Measurements from ENCODE around the gene ABCB11.
A peak's percentile ranks its signal among the peaks of the same experiment; 100 is the strongest.
"Not testable (repeated sequence)": the region's sequence is repeated elsewhere in the genome, so short reads cannot be mapped to it uniquely, and the experiment has no call there.

Gene ABCB11

DNA sequence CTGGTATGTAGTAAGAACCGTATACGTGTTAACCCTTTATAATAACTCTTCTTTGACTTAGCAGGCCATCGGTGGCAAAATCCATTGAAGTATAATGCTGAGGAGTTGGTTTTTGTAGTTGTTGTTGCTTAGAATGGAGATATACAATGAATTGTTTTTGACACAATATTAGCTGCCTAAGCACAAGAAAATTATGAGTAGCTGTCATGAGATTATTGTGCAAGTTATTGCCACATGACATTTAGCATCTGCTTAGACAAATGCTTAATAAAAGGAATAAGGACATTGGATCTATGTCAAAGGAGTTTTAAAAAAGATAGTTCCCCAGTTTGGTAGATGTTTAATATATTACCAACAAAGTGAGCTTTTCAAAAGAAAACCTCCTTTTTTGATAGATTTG, 59.9 kb downstream of the ABCB11 start:
- DNase-seq (ENCODE audit: low spot score), result no peak

- DNase-seq (ENCODE audit: low spot score), result no peak
These were observed 60.4 kb downstream of the ABCB11 start for GRCh38 chr2:168970711-168971233.

DNA sequence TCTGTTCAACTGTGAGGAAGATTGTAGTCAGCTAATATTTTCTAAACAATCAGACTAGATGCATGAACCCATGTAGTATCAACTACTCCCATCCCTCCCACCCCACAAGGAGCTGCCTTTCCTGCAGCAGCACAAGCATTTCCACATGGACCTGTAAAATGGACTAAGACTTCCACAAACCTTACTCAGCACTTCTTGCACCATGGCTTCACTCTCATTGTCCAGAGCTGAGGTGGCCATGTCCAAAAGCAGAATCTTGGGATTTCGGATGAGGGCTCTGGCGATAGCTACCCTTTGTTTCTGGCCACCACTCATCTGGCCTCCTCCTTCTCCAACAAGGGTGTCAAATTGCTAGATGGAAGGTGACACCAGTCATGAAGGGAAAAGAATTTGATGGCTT, 61.3 kb downstream of the ABCB11 start:
- DNase-seq (ENCODE audit: low spot score), result no peak

- no peak for DNase-seq (ENCODE audit: low spot score)
These were observed 62.8 kb downstream of the ABCB11 start for GRCh38 chr2:168968342-168968741.

GRCh38 chr2:168964251-168964807, 66.8 kb downstream of the ABCB11 start:
- DNase-seq (ENCODE audit: low spot score), result no peak

DNA sequence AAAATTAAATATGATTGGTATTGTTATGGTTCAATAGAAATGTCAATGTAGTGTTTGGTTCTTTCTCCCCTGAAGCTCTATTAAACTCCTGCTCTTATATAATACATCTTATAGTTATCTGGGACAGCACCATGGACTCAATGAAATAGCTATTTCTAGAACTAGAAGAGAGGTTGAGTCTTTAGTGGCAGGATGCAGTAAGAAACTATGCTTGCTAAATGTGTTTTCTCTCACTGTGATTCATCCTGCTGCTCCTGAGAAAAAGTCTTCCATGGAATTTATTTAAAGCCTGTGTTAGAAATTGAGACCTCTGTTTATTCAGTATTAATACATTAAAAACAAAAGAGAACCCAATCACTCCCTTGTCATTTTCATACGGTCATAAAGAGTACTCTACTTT, 68.5 kb downstream of the ABCB11 start:
- DNase-seq (ENCODE audit: low spot score), result no peak

DNA sequence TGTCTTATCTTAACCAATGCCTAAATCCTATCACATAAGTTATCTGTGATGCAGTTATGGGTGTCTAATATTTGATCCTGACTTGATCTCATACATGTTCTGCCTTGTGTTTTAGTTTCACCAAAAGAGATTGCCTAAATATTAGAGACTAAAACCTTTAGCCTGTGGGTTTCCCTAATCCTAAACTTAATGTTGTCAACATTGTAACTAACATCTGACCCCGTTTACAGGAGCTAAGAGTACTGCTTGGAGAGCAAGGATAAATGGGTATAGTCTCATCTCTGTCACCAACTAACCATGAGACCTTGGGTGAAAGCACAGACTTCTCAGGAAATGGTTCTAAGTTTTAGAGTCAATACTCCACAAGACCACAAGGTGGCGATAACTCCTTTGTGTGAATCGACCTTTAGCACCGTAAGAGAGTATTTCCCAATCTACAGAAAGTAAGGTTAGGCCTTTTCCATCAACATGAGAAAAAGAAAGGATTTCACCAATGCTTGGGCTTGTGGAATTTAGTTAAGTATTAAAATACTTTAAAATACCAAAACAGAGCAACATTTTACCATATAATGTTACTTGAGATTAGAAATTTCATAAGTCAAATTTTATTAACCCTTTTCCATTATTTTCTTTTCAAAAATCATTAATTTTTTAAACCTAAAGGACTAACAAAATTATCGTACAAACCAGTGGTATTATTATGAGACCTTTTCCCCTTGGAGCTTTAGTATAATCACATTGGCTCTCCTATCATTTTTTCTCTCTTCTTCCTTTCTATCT, 69.5 kb downstream of the ABCB11 start:
- DNase-seq (ENCODE audit: low spot score), result peak; percentile 68

DNA sequence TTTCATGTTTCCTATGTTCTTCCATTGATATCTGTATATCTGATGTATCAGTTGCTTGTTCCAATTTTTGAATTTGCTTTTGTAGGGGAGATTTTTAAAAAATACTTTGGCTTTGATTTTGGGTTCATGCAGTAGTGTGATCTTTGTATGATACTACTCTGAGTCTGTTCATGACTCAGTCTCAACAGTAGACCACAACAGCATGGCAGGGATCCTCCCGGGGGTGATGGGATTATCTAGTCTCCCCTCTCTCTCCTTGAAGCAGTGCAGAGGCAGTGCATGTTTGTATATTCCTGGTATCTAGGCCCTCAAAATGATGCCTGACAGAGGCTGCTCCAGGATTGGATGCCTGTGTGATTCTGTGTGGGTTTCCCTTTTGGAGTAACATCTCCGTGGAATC, 74.7 kb downstream of the ABCB11 start:
- DNase-seq (ENCODE audit: low spot score), result no peak

- no peak for DNase-seq (ENCODE audit: low spot score)
These were observed 75.8 kb downstream of the ABCB11 start for GRCh38 chr2:168955321-168955720.

DNA sequence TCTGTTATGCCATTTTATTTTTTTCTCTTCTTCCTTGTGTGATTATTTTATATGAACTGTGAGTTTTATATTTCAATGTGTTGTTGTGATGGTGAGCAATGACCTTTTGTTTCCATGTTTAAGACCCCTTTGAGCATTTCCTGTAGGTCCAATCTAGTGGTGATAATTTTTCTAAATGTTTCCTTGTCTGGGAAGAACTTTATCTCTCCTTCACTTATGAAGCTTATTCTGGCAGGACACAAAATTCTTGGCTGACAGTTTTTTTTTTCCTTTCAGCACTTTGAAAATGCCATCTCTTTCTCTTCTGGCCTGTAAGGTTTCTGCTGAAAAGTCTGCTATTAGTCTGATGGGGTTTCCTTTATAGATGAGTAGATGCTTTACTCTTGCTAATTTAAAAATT, 76.9 kb downstream of the ABCB11 start:
- no peak for DNase-seq (ENCODE audit: low spot score)

- DNase-seq (ENCODE audit: low spot score), result no peak
These were observed 78.7 kb downstream of the ABCB11 start for GRCh38 chr2:168952424-168952823.

DNA sequence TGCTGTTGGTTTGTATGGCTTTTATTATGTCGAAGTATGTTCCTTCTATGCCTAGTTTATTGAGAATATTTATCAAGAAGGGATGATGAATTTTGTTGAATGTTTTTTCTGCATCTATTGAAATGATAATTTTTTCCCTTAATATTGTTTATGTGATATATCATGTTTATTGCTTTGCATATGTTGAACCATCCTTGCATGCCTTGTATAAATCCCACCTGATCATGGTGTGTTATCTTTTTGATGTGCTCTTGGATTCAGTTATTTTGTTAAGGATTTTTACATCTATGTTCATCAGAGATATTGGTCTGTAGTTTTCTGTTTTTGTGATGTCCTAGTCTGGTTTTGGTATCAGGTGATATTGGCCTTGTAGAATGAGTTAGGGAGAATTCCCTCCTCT, 79.3 kb downstream of the ABCB11 start:
- DNase-seq (ENCODE audit: low spot score), result no peak

GRCh38 chr2:168949324-168949723, 81.8 kb downstream of the ABCB11 start:
- DNase-seq (ENCODE audit: low spot score), result no peak

DNA sequence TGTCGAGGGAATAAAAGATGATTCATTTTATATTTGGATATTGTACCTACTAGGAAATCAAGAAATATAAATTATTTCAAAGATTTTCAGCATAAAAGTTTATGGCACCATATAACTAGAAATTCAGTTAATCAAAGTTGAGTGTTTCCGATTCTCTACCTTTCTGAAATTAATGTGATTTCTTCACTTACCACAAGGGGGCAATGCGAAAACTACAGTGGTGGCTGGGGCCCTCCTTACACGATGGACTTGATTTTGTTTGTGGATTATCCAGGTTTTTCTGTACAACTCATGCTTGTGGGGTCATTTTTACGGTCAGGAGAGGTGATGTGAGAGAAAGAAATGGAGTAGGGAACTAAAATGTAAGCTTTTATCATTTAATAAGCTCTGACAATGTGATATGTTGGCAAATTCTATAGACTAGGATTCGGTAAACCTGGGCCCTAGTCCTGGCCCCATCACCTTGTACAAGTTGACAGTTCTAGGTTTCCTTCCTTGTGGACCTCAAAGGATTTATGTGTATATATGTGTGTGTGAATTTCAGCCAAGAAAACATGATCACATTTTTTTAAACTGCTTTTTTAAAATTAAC, 82.4 kb downstream of the ABCB11 start:
- DNase-seq (ENCODE audit: low spot score), result peak; percentile 15

DNA sequence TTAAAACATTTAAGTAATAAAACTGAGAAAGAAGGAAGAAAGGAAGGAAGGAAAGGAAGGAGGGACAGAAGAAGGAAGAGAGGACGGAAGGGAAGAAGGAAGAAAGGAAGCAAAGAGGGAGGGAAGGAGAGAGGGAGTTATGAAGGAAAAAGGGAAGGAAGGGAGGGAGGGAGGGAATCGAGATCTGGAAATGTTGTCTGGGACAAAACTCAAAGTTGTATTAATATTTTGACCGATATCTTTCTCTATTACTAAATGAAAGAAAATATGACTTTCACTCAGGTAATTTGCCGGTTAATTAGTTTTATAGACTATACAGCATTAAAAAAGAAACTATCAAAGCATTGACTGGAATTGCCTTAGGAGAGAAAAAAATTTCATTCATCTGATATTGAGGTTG, 85.6 kb downstream of the ABCB11 start:
- DNase-seq (ENCODE audit: low spot score), result no peak

GRCh38 chr2:168944065-168944464, 87.1 kb downstream of the ABCB11 start:
- DNase-seq (ENCODE audit: low spot score), result no peak

DNA sequence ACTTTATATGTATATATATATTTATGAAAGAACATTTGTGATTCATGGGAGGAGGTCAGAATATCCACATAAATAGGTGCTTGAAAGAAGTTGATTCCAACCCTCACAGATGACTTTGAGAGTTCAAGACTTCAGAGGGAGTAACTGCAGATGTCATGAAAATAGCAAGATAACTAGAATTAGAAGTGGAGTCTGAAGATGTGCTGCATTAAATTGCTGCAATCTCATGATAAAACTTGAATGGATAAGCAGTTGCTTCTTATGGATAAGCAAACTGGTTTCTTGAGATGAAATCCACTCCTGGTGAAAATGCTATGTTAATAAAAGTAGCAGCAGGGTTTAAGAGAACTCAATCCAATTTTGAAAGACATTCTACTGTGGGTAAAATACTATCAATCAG, 89.8 kb downstream of the ABCB11 start:
- DNase-seq (ENCODE audit: low spot score), result no peak

- DNase-seq (ENCODE audit: low spot score), result no peak
These were observed 91.2 kb downstream of the ABCB11 start for GRCh38 chr2:168939918-168940317.

DNA sequence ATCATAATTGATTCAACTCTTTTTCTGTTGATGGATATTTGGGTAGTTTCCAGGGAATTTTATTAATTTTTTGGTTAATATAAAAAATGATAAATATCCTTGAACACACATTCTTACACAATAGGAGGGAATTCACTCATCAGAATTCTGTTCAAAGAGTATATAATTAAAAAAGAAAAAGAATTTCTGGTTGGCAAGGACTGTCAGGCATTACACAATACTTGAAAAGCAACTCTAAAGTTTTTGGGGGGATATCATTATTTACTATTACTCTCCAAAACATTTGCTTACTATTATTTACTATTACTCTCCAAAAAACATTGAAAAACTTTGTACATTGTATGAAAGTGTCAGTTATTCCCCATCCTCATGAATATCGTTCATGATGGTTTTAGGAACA, 92.1 kb downstream of the ABCB11 start:
- no peak for DNase-seq (ENCODE audit: low spot score)

- DNase-seq (ENCODE audit: low spot score), result no peak
These were observed 95.1 kb downstream of the ABCB11 start for GRCh38 chr2:168935810-168936581.

DNA sequence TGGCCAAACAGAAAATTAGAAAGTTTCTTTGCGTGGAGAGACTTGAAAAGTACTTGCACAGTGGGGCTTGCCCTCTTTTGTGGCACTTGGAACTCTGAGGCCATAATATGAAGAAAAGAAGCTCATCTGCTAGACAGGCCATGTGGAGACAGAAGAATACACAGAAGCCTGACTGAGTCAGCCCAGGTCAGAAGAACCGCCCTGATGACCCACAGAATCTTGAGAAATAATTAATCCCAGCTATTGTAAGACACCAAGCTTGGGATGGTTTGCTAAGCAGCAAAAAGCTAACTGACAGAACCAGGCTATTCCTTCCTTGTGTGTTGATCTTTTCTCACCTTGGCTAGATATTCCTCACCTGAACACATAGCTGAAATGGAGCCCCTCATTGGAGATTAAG, 96.3 kb downstream of the ABCB11 start:
- no peak for DNase-seq (ENCODE audit: low spot score)

- DNase-seq (ENCODE audit: low spot score), result not testable (repeated sequence)
These were observed 99.0 kb downstream of the ABCB11 start for GRCh38 chr2:168932174-168932573.

GRCh38 chr2:168930242-168930641, 100.9 kb downstream of the ABCB11 start:
- no peak for DNase-seq (ENCODE audit: low spot score)

All from SW480 (cell line).